IPS DF 6.9 (cell line): ENCODE data around the gene SLCO4A1.

ENCODE experiments used
- DNase-seq: peaks from one replicate; pipeline ENCODE4 v3.0.0-alpha.2; 2013; ENCODE audit warnings: low read depth, low spot score
- H3K27ac ChIP-seq: one replicate; pipeline ENCODE4 v1.5.1; 2013; ENCODE audit warnings: low read length, control low read depth
- H3K27me3 ChIP-seq: 2 replicates; pipeline ENCODE4 v1.6.1; 2013; ENCODE audit warnings: mild to moderate bottlenecking, low read length; ENCODE audit not compliant: control insufficient read depth, insufficient read depth
- H3K36me3 ChIP-seq: 2 replicates; pipeline ENCODE4 v1.6.1; 2013; ENCODE audit warnings: low read length; ENCODE audit not compliant: control insufficient read depth, insufficient read depth
- H3K4me1 ChIP-seq: 2 replicates; pipeline ENCODE4 v1.6.1; 2013; ENCODE audit warnings: low read length; ENCODE audit not compliant: control insufficient read depth, insufficient read depth
- H3K4me3 ChIP-seq: 2 replicates; pipeline ENCODE4 v1.5.1; 2013; ENCODE audit warnings: mild to moderate bottlenecking, low read length
- H3K9me3 ChIP-seq: 2 replicates; pipeline ENCODE4 v1.6.1; 2013; ENCODE audit warnings: low read length, inconsistent platforms; ENCODE audit not compliant: control insufficient read depth, insufficient read depth
- WGBS: extraction: QIAGEN DNeasy Blood & Tissue Kit; methylation state at CpG from one replicate; pipeline ENCODE4 v1.1.7; 2013; ENCODE audit warnings: mixed read lengths, missing lambda C conversion rate; ENCODE audit not compliant: insufficient read length, insufficient coverage; 5-methylcytosine and 5-hydroxymethylcytosine counted together

Gene SLCO4A1

GRCh38 chr20:62660768-62661167, 18.5 kb downstream of the SLCO4A1 start:
- H3K27me3 ChIP-seq, result no peaks in the 10 kb centered on the region

GRCh38 chr20:62661647-62662046, 19.3 kb downstream of the SLCO4A1 start:
- WGBS, result no CpG with 5 or more reads among the region's 11 CpGs
- H3K4me3 ChIP-seq, result no peak overlapping the region
- H3K9me3 ChIP-seq, result no peaks in the 10 kb centered on the region
- DNase-seq, result no peak
- no peaks in the 10 kb centered on the region for H3K27me3 ChIP-seq
- peaks cover 2% of the 10 kb centered on the region; the same call in 1 of the 2 replicates for H3K4me1 ChIP-seq
- peaks cover 8% of the 10 kb centered on the region; the same call in 1 of the 2 replicates for H3K36me3 ChIP-seq
- no peak overlapping the region for H3K27ac ChIP-seq

More at GRCh38 chr20:62660768-62661167, 18.5 kb downstream of the SLCO4A1 start:
- H3K27ac ChIP-seq, result no peak overlapping the region
- no peaks in the 10 kb centered on the region for H3K9me3 ChIP-seq
- no CpG with 5 or more reads among the region's 18 CpGs for WGBS
- DNase-seq, result no peak
- H3K36me3 ChIP-seq, result peaks cover 5% of the 10 kb centered on the region; the same call in 1 of the 2 replicates
- no peak overlapping the region for H3K4me3 ChIP-seq
- peaks cover 2% of the 10 kb centered on the region; the same call in 1 of the 2 replicates for H3K4me1 ChIP-seq

GRCh38 chr20:62662422-62662821, 20.1 kb downstream of the SLCO4A1 start:
- no peaks in the 10 kb centered on the region for H3K27me3 ChIP-seq
- WGBS, result no CpG with 5 or more reads among the region's 6 CpGs
- no peak for DNase-seq
- H3K9me3 ChIP-seq, result no peaks in the 10 kb centered on the region
- no peak overlapping the region for H3K4me3 ChIP-seq
- peaks cover 8% of the 10 kb centered on the region; the same call in 1 of the 2 replicates for H3K36me3 ChIP-seq
- H3K27ac ChIP-seq, result no peak overlapping the region
- peaks cover 2% of the 10 kb centered on the region; the same call in 1 of the 2 replicates for H3K4me1 ChIP-seq

GRCh38 chr20:62663145-62664018, 21.1 kb downstream of the SLCO4A1 start:
- Histone ChIP-seq H3K27ac (no peak overlapping the region), H3K27me3 (no peaks in the 10 kb centered on the region)

GRCh38 chr20:62664019-62664971, 22.0 kb downstream of the SLCO4A1 start:
- Histone ChIP-seq H3K4me3 (no peak overlapping the region), H3K36me3 (peaks cover 6% of the 10 kb centered on the region; the same call in 1 of the 2 replicates), H3K27me3 (no peaks in the 10 kb centered on the region), H3K9me3 (no peaks in the 10 kb centered on the region), H3K27ac (no peak overlapping the region), H3K4me1 (peaks cover 2% of the 10 kb centered on the region; the same call in 1 of the 2 replicates)
- no peak for DNase-seq
- WGBS, result no CpG with 5 or more reads among the region's 18 CpGs

More at GRCh38 chr20:62663145-62664018, 21.1 kb downstream of the SLCO4A1 start:
- H3K36me3 ChIP-seq, result peaks cover 6% of the 10 kb centered on the region; the same call in 1 of the 2 replicates
- WGBS, result no CpG with 5 or more reads among the region's 24 CpGs
- DNase-seq, result no peak
- peaks cover 2% of the 10 kb centered on the region; the same call in 1 of the 2 replicates for H3K4me1 ChIP-seq
- no peaks in the 10 kb centered on the region for H3K9me3 ChIP-seq
- no peak overlapping the region for H3K4me3 ChIP-seq

- Histone ChIP-seq H3K4me3 (no peak overlapping the region), H3K27me3 (no peaks in the 10 kb centered on the region), H3K27ac (no peak overlapping the region), H3K36me3 (peaks cover 3% of the 10 kb centered on the region; the same call in 1 of the 2 replicates), H3K9me3 (no peaks in the 10 kb centered on the region), H3K4me1 (peaks cover 2% of the 10 kb centered on the region; the same call in 1 of the 2 replicates)
- WGBS, result no CpG with 5 or more reads among the region's 12 CpGs
- no peak for DNase-seq
These were observed 23.0 kb downstream of the SLCO4A1 start for GRCh38 chr20:62665153-62665754.

- no CpG with 5 or more reads among the region's 33 CpGs for WGBS
- Histone ChIP-seq H3K27me3 (no peaks in the 10 kb centered on the region), H3K4me1 (peaks cover 2% of the 10 kb centered on the region; the same call in 1 of the 2 replicates), H3K36me3 (peaks cover 3% of the 10 kb centered on the region), H3K4me3 (no peak overlapping the region), H3K27ac (no peak overlapping the region), H3K9me3 (no peaks in the 10 kb centered on the region)
- no peak for DNase-seq
These were observed 23.8 kb downstream of the SLCO4A1 start for GRCh38 chr20:62665826-62666735.

- DNase-seq, result no peak
- no CpG with 5 or more reads among the region's 27 CpGs for WGBS
- no peak overlapping the region for H3K4me3 ChIP-seq
- H3K4me1 ChIP-seq, result peaks cover 2% of the 10 kb centered on the region; the same call in 1 of the 2 replicates
- H3K27ac ChIP-seq, result no peak overlapping the region
- H3K36me3 ChIP-seq, result peaks cover 3% of the 10 kb centered on the region
- no peaks in the 10 kb centered on the region for H3K27me3 ChIP-seq
- H3K9me3 ChIP-seq, result no peaks in the 10 kb centered on the region
These were observed 24.6 kb downstream of the SLCO4A1 start for GRCh38 chr20:62666736-62667529.
